ENCODE results near the gene ARHGAP1. TPM values are rescaled to one million over a fixed set of nuclear protein-coding genes. Genes with fewer than 3 reads are reported as not detected.

Gene ARHGAP1
- total and polyA plus RNA-seq, 4 donors, result 27.8 to 185 (median 123) TPM

GRCh38 chr11:46738887-46739286, 38.5 kb upstream of the ARHGAP1 start:
- Histone ChIP-seq H3K27me3 (ENCODE audit: control insufficient read depth in 1 of 2, insufficient read depth in 2 of 2, low read length in 1 of 2) (no peaks in the 10 kb centered on the region), H3K9me3 (ENCODE audit: control insufficient read depth, low read length) (no peaks in the 10 kb centered on the region), H3K4me3 (ENCODE audit: low read length in 2 of 2) (no peak overlapping the region), H3K27ac (ENCODE audit: low read depth in 1 of 2, low read length in 2 of 2) (no peak overlapping the region), H3K36me3 (ENCODE audit: control insufficient read depth in 1 of 2, insufficient read depth in 2 of 2, low read length in 1 of 2) (peaks cover under 1 to 8% of the 10 kb centered on the region in 2 donors), H3K4me1 (ENCODE audit: control insufficient read depth in 1 of 2, insufficient read depth in 2 of 2, low read length in 2 of 2) (no peaks in the 10 kb centered on the region)
- peak in 1 of 2 donors; percentile 19 for DNase-seq
- intact Hi-C loops (cut with DNase I), result no loop called here
- no peak for ATAC-seq (ENCODE audit: low FRiP score)
- 73 to 76% methylated on average over 6 of the region's 6 CpGs for WGBS, 2 donors

GRCh38 chr11:46737699-46738098, 37.3 kb upstream of the ARHGAP1 start:
- DNase-seq (no peak), ATAC-seq (ENCODE audit: low FRiP score) (no peak)
- Histone ChIP-seq H3K27ac (ENCODE audit: low read depth in 1 of 2, low read length in 2 of 2) (no peak overlapping the region), H3K4me3 (ENCODE audit: low read length in 2 of 2) (no peak overlapping the region), H3K9me3 (ENCODE audit: control insufficient read depth, low read length) (no peaks in the 10 kb centered on the region), H3K4me1 (ENCODE audit: control insufficient read depth in 1 of 2, insufficient read depth in 2 of 2, low read length in 2 of 2) (no peaks in the 10 kb centered on the region), H3K27me3 (ENCODE audit: control insufficient read depth in 1 of 2, insufficient read depth in 2 of 2, low read length in 1 of 2) (no peaks in the 10 kb centered on the region), H3K36me3 (ENCODE audit: control insufficient read depth in 1 of 2, insufficient read depth in 2 of 2, low read length in 1 of 2) (peaks cover 0 to 4% of the 10 kb centered on the region in 2 donors)
- intact Hi-C loops (cut with DNase I), result no loop called here
- WGBS, 2 donors, result 94% methylated on average over 11 of the region's 11 CpGs

GRCh38 chr11:46736615-46737014, 36.2 kb upstream of the ARHGAP1 start:
- no peaks in the 10 kb centered on the region for H3K36me3 ChIP-seq (ENCODE audit: control insufficient read depth in 1 of 2, insufficient read depth in 2 of 2, low read length in 1 of 2)
- ATAC-seq (ENCODE audit: low FRiP score), result no peak
- no peak for DNase-seq
- no peaks in the 10 kb centered on the region for H3K9me3 ChIP-seq (ENCODE audit: control insufficient read depth, low read length)
- 13 to 18% methylated on average over 5 of the region's 5 CpGs for WGBS, 2 donors
- H3K27ac ChIP-seq (ENCODE audit: low read depth in 1 of 2, low read length in 2 of 2), result no peak overlapping the region
- no peaks in the 10 kb centered on the region for H3K27me3 ChIP-seq (ENCODE audit: control insufficient read depth in 1 of 2, insufficient read depth in 2 of 2, low read length in 1 of 2)
- H3K4me3 ChIP-seq (ENCODE audit: low read length in 2 of 2), result no peak overlapping the region
- intact Hi-C loops (cut with DNase I), result no loop called here
- H3K4me1 ChIP-seq (ENCODE audit: control insufficient read depth in 1 of 2, insufficient read depth in 2 of 2, low read length in 2 of 2), result no peaks in the 10 kb centered on the region

GRCh38 chr11:46736146-46736545, 35.7 kb upstream of the ARHGAP1 start:
- H3K4me1 ChIP-seq (ENCODE audit: control insufficient read depth in 1 of 2, insufficient read depth in 2 of 2, low read length in 2 of 2), result no peaks in the 10 kb centered on the region
- no peaks in the 10 kb centered on the region for H3K9me3 ChIP-seq (ENCODE audit: control insufficient read depth, low read length)
- ATAC-seq (ENCODE audit: low FRiP score), result no peak
- DNase-seq, result peak in 1 of 2 donors; percentile 32
- 90 to 94% methylated on average over 7 of the region's 7 CpGs for WGBS, 2 donors
- H3K4me3 ChIP-seq (ENCODE audit: low read length in 2 of 2), result no peak overlapping the region
- H3K27ac ChIP-seq (ENCODE audit: low read depth in 1 of 2, low read length in 2 of 2), result no peak overlapping the region
- intact Hi-C loops (cut with DNase I), result no loop called here
- no peaks in the 10 kb centered on the region for H3K36me3 ChIP-seq (ENCODE audit: control insufficient read depth in 1 of 2, insufficient read depth in 2 of 2, low read length in 1 of 2)
- H3K27me3 ChIP-seq (ENCODE audit: control insufficient read depth in 1 of 2, insufficient read depth in 2 of 2, low read length in 1 of 2), result no peaks in the 10 kb centered on the region

- WGBS, 2 donors, result 88 to 89% methylated on average over 1 of the region's 1 CpG
- ATAC-seq (ENCODE audit: low FRiP score) (no peak), DNase-seq (no peak)
- H3K4me1 ChIP-seq (ENCODE audit: control insufficient read depth in 1 of 2, insufficient read depth in 2 of 2, low read length in 2 of 2), result no peaks in the 10 kb centered on the region
- H3K36me3 ChIP-seq (ENCODE audit: control insufficient read depth in 1 of 2, insufficient read depth in 2 of 2, low read length in 1 of 2), result no peaks in the 10 kb centered on the region
- H3K9me3 ChIP-seq (ENCODE audit: control insufficient read depth, low read length), result no peaks in the 10 kb centered on the region
- H3K4me3 ChIP-seq (ENCODE audit: low read length in 2 of 2), result no peak overlapping the region
- intact Hi-C loops (cut with DNase I), result no loop called here
- H3K27ac ChIP-seq (ENCODE audit: low read depth in 1 of 2, low read length in 2 of 2), result no peak overlapping the region
- H3K27me3 ChIP-seq (ENCODE audit: control insufficient read depth in 1 of 2, insufficient read depth in 2 of 2, low read length in 1 of 2), result no peaks in the 10 kb centered on the region
Measured at GRCh38 chr11:46733234-46733633, 32.8 kb upstream of the ARHGAP1 start.

GRCh38 chr11:46731545-46731944, 31.1 kb upstream of the ARHGAP1 start:
- DNase-seq, result no peak
- no peaks in the 10 kb centered on the region for H3K36me3 ChIP-seq (ENCODE audit: control insufficient read depth in 1 of 2, insufficient read depth in 2 of 2, low read length in 1 of 2)
- H3K4me1 ChIP-seq (ENCODE audit: control insufficient read depth in 1 of 2, insufficient read depth in 2 of 2, low read length in 2 of 2), result no peaks in the 10 kb centered on the region
- intact Hi-C loops (cut with DNase I), result no loop called here
- H3K4me3 ChIP-seq (ENCODE audit: low read length in 2 of 2), result no peak overlapping the region
- WGBS, 2 donors, result 94% methylated on average over 4 of the region's 4 CpGs
- H3K27ac ChIP-seq (ENCODE audit: low read depth in 1 of 2, low read length in 2 of 2), result no peak overlapping the region
- H3K27me3 ChIP-seq (ENCODE audit: control insufficient read depth in 1 of 2, insufficient read depth in 2 of 2, low read length in 1 of 2), result no peaks in the 10 kb centered on the region
- ATAC-seq (ENCODE audit: low FRiP score), result no peak
- H3K9me3 ChIP-seq (ENCODE audit: control insufficient read depth, low read length), result no peaks in the 10 kb centered on the region

GRCh38 chr11:46729110-46730027, 28.9 kb upstream of the ARHGAP1 start:
- ATAC-seq (ENCODE audit: low FRiP score), result no peak
- Histone ChIP-seq H3K4me3 (ENCODE audit: low read length in 2 of 2) (no peak overlapping the region), H3K27ac (ENCODE audit: low read depth in 1 of 2, low read length in 2 of 2) (no peak overlapping the region), H3K4me1 (ENCODE audit: control insufficient read depth in 1 of 2, insufficient read depth in 2 of 2, low read length in 2 of 2) (no peaks in the 10 kb centered on the region), H3K27me3 (ENCODE audit: control insufficient read depth in 1 of 2, insufficient read depth in 2 of 2, low read length in 1 of 2) (no peaks in the 10 kb centered on the region), H3K9me3 (ENCODE audit: control insufficient read depth, low read length) (no peaks in the 10 kb centered on the region), H3K36me3 (ENCODE audit: control insufficient read depth in 1 of 2, insufficient read depth in 2 of 2, low read length in 1 of 2) (no peaks in the 10 kb centered on the region)
- 79 to 82% methylated on average over 24 of the region's 24 CpGs for WGBS, 2 donors
- peak; percentile 34 to 74 for DNase-seq
- intact Hi-C loops (cut with DNase I), result no loop called here

- H3K27ac ChIP-seq (ENCODE audit: low read depth in 1 of 2, low read length in 2 of 2), result no peak overlapping the region
- ATAC-seq (ENCODE audit: low FRiP score), result no peak
- no peaks in the 10 kb centered on the region for H3K27me3 ChIP-seq (ENCODE audit: control insufficient read depth in 1 of 2, insufficient read depth in 2 of 2, low read length in 1 of 2)
- no peaks in the 10 kb centered on the region for H3K36me3 ChIP-seq (ENCODE audit: control insufficient read depth in 1 of 2, insufficient read depth in 2 of 2, low read length in 1 of 2)
- no peaks in the 10 kb centered on the region for H3K9me3 ChIP-seq (ENCODE audit: control insufficient read depth, low read length)
- DNase-seq, result peak; percentile 21 to 53
- no peak overlapping the region for H3K4me3 ChIP-seq (ENCODE audit: low read length in 2 of 2)
- H3K4me1 ChIP-seq (ENCODE audit: control insufficient read depth in 1 of 2, insufficient read depth in 2 of 2, low read length in 2 of 2), result no peaks in the 10 kb centered on the region
- 82 to 84% methylated on average over 9 of the region's 9 CpGs for WGBS, 2 donors
- intact Hi-C loops (cut with DNase I), result no loop called here
Measured at GRCh38 chr11:46728659-46729040, 28.2 kb upstream of the ARHGAP1 start.

Data from aorta (tissue), 5 donors.